WTC11 (cell line): ENCODE measurements around the gene CRACR2B. TPM values are rescaled to one million over a fixed set of nuclear protein-coding genes. Genes with fewer than 3 reads are reported as not detected.

Experiments used
- ATAC-seq: fragments of 200-7000 bp; cut with Tn5 transposase; 2 replicates; pipeline ENCODE4 v1.10.0; 2021; ENCODE audit warnings: mild to moderate bottlenecking, moderate library complexity
- CTCF ChIA-PET: fragments of 300-600 bp; sonication (Branson Sonifier 250); formaldehyde crosslinking; loops from one replicate; lab custom pipeline; 2021; ENCODE audit warnings: antibody characterized with exemption; lab: Charles Lee
- POLR2A ChIA-PET: fragments of 350-600 bp; sonication (Branson Sonifier 250); formaldehyde crosslinking; loops from one replicate; lab custom pipeline; 2021; ENCODE audit warnings: antibody characterized with exemption; lab: Charles Lee
- DNase-seq: peaks from one replicate; pipeline ENCODE4 v3.0.0; 2021; ENCODE audit warnings: low spot score
- H3K27ac Mint-ChIP-seq: 2 replicates; pipeline ENCODE4 v1.8.0; 2021; ENCODE audit warnings: mixed read lengths
- H3K27me3 Mint-ChIP-seq: 2 replicates; pipeline ENCODE4 v1.8.0; 2021; ENCODE audit warnings: low read depth, mild to moderate bottlenecking, moderate library complexity, mixed read lengths
- H3K36me3 Mint-ChIP-seq: 2 replicates; pipeline ENCODE4 v1.8.0; 2021; ENCODE audit warnings: mixed read lengths
- H3K4me1 Mint-ChIP-seq: 2 replicates; pipeline ENCODE4 v1.8.0; 2022; ENCODE audit warnings: mixed read lengths
- H3K4me3 Mint-ChIP-seq: 2 replicates; pipeline ENCODE4 v1.8.0; 2021; ENCODE audit warnings: mild to moderate bottlenecking, moderate library complexity, mixed read lengths
- H3K9me3 Mint-ChIP-seq: 2 replicates; pipeline ENCODE4 v1.8.0; 2021; ENCODE audit warnings: mixed read lengths
- JAZF1 ChIP-seq: fragments of 250-450 bp; sonication (Bioruptor Pico); IDR thresholded peaks from 2 replicates; pipeline ENCODE4 v1.9.0; 2021; ENCODE audit warnings: moderate library complexity, mild to moderate bottlenecking, inconsistent platforms
- MXD4 ChIP-seq: fragments of 250-450 bp; sonication (Bioruptor Pico); IDR thresholded peaks from 2 replicates; pipeline ENCODE4 v1.8.0; 2021; ENCODE audit warnings: mild to moderate bottlenecking, moderate library complexity, borderline replicate concordance
- SMAD4 ChIP-seq: sonication (generic); formaldehyde crosslinking; IDR thresholded peaks from 2 replicates; pipeline ENCODE4 v1.8.0; 2022; ENCODE audit warnings: mild to moderate bottlenecking, missing genetic modification reagents
- SOX15 ChIP-seq: fragments of 250-450 bp; sonication (Bioruptor Pico); IDR thresholded peaks from 2 replicates; pipeline ENCODE4 v1.9.0; 2021; ENCODE audit warnings: mild to moderate bottlenecking
- TEAD1 ChIP-seq: sonication (generic); formaldehyde crosslinking; IDR thresholded peaks from 2 replicates; pipeline ENCODE4 v1.8.0; 2022; ENCODE audit warnings: mild to moderate bottlenecking, missing genetic modification reagents
- TEAD4 ChIP-seq: sonication (generic); formaldehyde crosslinking; IDR thresholded peaks from 2 replicates; pipeline ENCODE4 v1.8.0; 2022; ENCODE audit warnings: mild to moderate bottlenecking, missing genetic modification reagents
- ZNF671 ChIP-seq: fragments of 250-450 bp; sonication (Bioruptor Pico); IDR thresholded peaks from 2 replicates; pipeline ENCODE4 v1.8.0; 2021; ENCODE audit warnings: mild to moderate bottlenecking
- total RNA-seq: library from RNA; stranded (reverse); gene quantifications from 3 replicates; pipeline ENCODE4 v1.2.3, GENCODE V29; 2021
- TF ChIP-seq, protein P1 (sequence below): sonication (generic); formaldehyde crosslinking; IDR thresholded peaks from 2 replicates; pipeline ENCODE4 v1.8.1; 2023; ENCODE audit warnings: mild to moderate bottlenecking, missing genetic modification reagents
- TF ChIP-seq, protein P2 (sequence below): sonication (generic); formaldehyde crosslinking; IDR thresholded peaks from 2 replicates; pipeline ENCODE4 v1.8.0; 2022; ENCODE audit warnings: mild to moderate bottlenecking, missing genetic modification reagents
- TF ChIP-seq, protein P3 (sequence below): fragments of 250-450 bp; sonication (Bioruptor Pico); IDR thresholded peaks from 2 replicates; pipeline ENCODE4 v1.9.0; 2021; ENCODE audit warnings: mild to moderate bottlenecking, borderline replicate concordance
- TF ChIP-seq, protein P4 (sequence below): sonication (generic); formaldehyde crosslinking; conservative IDR thresholded peaks from 2 replicates; pipeline ENCODE4 v1.8.1; 2022; ENCODE audit warnings: mild to moderate bottlenecking, missing genetic modification reagents
- TF ChIP-seq, protein P5 (sequence below): sonication (generic); formaldehyde crosslinking; IDR thresholded peaks from 2 replicates; pipeline ENCODE4 v1.8.1; 2023; ENCODE audit warnings: mild to moderate bottlenecking, missing genetic modification reagents, moderate library complexity
- TF ChIP-seq, protein P6 (sequence below): sonication (generic); formaldehyde crosslinking; IDR thresholded peaks from 2 replicates; pipeline ENCODE4 v1.8.0; 2022; ENCODE audit warnings: mild to moderate bottlenecking, missing genetic modification reagents

CRACR2B gene
- total RNA-seq, 1 experiment from 2014 or later = 46.5 TPM

DNA sequence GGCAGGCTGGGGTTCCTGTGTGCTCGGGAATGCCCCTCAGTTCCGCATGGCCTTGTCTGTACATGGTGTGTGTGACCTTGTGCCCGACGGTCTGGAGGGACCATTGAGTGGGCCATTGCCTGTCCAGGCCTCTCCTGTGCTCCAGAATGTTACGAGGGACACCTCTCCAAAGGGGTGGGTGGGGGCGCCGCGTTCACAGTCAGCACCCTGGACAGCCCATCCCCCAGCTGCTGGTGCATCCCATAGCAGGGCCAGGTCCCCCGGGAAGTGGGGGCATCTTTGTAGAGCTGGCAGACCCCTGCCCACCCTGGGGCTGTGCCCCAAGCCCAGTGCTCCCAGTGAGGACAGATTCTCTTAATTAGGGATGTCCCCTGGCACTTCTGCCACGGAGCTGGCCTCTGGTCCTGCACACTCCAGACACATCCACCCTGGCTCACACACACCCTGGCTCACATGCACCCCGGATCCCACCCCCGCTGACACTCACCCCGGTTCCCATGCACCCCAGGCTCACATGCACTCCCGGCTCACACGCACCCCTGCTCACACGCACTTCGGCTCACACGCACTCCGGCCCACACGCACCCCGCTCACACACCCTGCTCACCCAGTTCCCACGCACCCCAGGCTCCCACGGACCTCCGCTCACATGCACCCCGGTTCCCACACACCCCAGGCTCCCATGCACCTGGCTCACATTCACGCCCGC lies 30.5 kb downstream of the CRACR2B start:
- Mint-ChIP-seq H3K27ac (no peak overlapping the region), H3K4me1 (peaks cover 33% of the 10 kb centered on the region), H3K36me3 (no peaks in the 10 kb centered on the region), H3K27me3 (peaks cover 3% of the 10 kb centered on the region; the same call in 1 of the 2 replicates), H3K4me3 (no peak overlapping the region), H3K9me3 (no peaks in the 10 kb centered on the region)
- CTCF ChIA-PET = interaction anchor here (2.5 to 3.0 kb wide), 2 partner anchors 10 to 193 kb away, joined by 9 to 22 read pairs; no protein-coding TSS in a partner anchor
- POLR2A ChIA-PET = no interaction called here
- DNase-seq = no peak
- no peak for ATAC-seq
- TF ChIP-seq ZNF671 (CRISPR knock-in tag) (no peak), SMAD4 (CRISPR knock-in tag) (no peak)
- TF ChIP-seq, protein P1, sequence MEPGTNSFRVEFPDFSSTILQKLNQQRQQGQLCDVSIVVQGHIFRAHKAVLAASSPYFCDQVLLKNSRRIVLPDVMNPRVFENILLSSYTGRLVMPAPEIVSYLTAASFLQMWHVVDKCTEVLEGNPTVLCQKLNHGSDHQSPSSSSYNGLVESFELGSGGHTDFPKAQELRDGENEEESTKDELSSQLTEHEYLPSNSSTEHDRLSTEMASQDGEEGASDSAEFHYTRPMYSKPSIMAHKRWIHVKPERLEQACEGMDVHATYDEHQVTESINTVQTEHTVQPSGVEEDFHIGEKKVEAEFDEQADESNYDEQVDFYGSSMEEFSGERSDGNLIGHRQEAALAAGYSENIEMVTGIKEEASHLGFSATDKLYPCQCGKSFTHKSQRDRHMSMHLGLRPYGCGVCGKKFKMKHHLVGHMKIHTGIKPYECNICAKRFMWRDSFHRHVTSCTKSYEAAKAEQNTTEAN (CRISPR knock-in tag) = no peak
- TF ChIP-seq, protein P2, sequence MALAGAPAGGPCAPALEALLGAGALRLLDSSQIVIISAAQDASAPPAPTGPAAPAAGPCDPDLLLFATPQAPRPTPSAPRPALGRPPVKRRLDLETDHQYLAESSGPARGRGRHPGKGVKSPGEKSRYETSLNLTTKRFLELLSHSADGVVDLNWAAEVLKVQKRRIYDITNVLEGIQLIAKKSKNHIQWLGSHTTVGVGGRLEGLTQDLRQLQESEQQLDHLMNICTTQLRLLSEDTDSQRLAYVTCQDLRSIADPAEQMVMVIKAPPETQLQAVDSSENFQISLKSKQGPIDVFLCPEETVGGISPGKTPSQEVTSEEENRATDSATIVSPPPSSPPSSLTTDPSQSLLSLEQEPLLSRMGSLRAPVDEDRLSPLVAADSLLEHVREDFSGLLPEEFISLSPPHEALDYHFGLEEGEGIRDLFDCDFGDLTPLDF = no peak

DNA sequence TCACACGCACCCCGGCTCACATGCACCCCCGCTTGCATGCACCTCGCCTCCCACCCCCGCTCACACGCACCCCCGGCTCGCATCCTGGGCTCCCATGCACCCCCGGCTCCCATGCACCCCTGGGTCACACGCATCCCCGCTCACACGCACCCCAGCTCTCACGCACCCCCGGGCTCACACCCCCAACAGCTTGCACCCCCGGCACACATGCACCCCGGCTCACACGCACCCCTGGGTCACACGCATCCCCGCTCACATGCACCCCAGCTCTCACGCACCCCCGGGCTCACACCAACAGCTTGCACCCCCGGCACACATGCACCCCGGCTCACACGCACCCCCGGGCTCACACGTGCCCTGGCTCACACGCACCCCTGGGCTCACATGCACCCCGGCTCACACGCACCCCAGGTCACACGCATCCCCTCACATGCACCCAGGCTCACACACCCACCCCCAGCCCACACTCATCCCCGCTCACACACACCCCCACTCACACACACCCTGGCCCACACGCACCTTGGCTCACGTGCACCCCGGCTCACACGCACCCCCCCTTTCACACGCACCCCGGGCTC lies 31.1 kb downstream of the CRACR2B start:
- Mint-ChIP-seq H3K27ac (no peak overlapping the region), H3K27me3 (peaks cover 3% of the 10 kb centered on the region; the same call in 1 of the 2 replicates), H3K9me3 (no peaks in the 10 kb centered on the region), H3K4me1 (peaks cover 39% of the 10 kb centered on the region), H3K36me3 (no peaks in the 10 kb centered on the region), H3K4me3 (no peak overlapping the region)
- DNase-seq (no peak), ATAC-seq (no peak)
- no peak for TF ChIP-seq TEAD1
- TF ChIP-seq ZNF671 (CRISPR knock-in tag) = no peak
- no peak for TF ChIP-seq MXD4 (CRISPR knock-in tag)
- no peak for TF ChIP-seq SOX15
- TF ChIP-seq, protein P3, sequence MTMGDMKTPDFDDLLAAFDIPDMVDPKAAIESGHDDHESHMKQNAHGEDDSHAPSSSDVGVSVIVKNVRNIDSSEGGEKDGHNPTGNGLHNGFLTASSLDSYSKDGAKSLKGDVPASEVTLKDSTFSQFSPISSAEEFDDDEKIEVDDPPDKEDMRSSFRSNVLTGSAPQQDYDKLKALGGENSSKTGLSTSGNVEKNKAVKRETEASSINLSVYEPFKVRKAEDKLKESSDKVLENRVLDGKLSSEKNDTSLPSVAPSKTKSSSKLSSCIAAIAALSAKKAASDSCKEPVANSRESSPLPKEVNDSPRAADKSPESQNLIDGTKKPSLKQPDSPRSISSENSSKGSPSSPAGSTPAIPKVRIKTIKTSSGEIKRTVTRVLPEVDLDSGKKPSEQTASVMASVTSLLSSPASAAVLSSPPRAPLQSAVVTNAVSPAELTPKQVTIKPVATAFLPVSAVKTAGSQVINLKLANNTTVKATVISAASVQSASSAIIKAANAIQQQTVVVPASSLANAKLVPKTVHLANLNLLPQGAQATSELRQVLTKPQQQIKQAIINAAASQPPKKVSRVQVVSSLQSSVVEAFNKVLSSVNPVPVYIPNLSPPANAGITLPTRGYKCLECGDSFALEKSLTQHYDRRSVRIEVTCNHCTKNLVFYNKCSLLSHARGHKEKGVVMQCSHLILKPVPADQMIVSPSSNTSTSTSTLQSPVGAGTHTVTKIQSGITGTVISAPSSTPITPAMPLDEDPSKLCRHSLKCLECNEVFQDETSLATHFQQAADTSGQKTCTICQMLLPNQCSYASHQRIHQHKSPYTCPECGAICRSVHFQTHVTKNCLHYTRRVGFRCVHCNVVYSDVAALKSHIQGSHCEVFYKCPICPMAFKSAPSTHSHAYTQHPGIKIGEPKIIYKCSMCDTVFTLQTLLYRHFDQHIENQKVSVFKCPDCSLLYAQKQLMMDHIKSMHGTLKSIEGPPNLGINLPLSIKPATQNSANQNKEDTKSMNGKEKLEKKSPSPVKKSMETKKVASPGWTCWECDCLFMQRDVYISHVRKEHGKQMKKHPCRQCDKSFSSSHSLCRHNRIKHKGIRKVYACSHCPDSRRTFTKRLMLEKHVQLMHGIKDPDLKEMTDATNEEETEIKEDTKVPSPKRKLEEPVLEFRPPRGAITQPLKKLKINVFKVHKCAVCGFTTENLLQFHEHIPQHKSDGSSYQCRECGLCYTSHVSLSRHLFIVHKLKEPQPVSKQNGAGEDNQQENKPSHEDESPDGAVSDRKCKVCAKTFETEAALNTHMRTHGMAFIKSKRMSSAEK (CRISPR knock-in tag) = no peak
- no peak for TF ChIP-seq JAZF1
- no peak for TF ChIP-seq TEAD4 (CRISPR knock-in tag)
- TF ChIP-seq, protein P4, sequence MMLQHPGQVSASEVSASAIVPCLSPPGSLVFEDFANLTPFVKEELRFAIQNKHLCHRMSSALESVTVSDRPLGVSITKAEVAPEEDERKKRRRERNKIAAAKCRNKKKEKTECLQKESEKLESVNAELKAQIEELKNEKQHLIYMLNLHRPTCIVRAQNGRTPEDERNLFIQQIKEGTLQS (CRISPR knock-in tag) = no peak
- TF ChIP-seq, protein P5, sequence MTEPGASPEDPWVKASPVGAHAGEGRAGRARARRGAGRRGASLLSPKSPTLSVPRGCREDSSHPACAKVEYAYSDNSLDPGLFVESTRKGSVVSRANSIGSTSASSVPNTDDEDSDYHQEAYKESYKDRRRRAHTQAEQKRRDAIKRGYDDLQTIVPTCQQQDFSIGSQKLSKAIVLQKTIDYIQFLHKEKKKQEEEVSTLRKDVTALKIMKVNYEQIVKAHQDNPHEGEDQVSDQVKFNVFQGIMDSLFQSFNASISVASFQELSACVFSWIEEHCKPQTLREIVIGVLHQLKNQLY = no peak
- TF ChIP-seq, protein P6, sequence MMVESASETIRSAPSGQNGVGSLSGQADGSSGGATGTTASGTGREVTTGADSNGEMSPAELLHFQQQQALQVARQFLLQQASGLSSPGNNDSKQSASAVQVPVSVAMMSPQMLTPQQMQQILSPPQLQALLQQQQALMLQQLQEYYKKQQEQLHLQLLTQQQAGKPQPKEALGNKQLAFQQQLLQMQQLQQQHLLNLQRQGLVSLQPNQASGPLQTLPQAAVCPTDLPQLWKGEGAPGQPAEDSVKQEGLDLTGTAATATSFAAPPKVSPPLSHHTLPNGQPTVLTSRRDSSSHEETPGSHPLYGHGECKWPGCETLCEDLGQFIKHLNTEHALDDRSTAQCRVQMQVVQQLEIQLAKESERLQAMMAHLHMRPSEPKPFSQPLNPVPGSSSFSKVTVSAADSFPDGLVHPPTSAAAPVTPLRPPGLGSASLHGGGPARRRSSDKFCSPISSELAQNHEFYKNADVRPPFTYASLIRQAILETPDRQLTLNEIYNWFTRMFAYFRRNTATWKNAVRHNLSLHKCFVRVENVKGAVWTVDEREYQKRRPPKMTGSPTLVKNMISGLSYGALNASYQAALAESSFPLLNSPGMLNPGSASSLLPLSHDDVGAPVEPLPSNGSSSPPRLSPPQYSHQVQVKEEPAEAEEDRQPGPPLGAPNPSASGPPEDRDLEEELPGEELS (CRISPR knock-in tag) = no peak
- ChIA-PET POLR2A (no interaction called here), CTCF (interaction anchor here (1.0 to 3.0 kb wide), 3 partner anchors 10 to 36 kb away, joined by 3 to 22 read pairs (median 3); no protein-coding TSS in a partner anchor)
